Limb (tissue), 2 donors: Measurements from ENCODE around the gene IL18.
"Not testable (repeated sequence)": the region's sequence is repeated elsewhere in the genome, so short reads cannot be mapped to it uniquely, and the experiment has no call there.

ENCODE experiments used
- DNase-seq, 2 donors: peaks; one replicate each; pipeline ENCODE4 v3.0.0-alpha.2; 2016; ENCODE audit errors: extremely low spot score in 2 of 2

IL18 gene

DNA sequence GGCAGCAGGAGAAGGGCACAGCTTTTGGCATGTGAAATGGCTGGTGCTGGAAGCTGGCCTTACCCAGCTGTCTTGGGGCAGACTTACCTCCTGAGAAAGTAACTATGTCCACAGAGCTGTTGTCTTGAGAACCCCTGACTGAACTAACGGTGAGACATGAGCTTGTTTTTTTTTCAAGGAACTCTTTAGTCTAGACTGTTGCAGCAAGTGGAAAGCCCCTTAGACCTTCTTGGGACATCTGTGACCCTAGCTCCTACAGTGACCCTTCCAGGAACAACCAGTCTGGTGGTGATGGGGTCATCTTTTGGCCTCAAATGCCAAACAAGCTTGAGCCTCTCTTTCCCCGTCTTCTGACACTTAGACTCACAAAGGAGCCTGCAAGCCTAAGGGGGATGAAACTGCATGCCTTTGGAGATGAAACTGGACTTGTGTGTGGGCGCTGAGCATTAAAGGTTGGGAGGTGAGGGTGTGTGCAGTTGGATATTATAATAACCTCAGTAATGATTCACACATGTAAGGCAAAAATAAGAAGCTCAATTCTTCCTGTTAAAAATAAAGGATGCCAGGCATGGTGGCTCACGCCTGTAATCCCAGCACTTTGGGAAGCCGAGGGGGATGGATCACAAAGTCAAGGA lies 41.8 kb downstream of the IL18 start:
- DNase-seq = no peak

DNA sequence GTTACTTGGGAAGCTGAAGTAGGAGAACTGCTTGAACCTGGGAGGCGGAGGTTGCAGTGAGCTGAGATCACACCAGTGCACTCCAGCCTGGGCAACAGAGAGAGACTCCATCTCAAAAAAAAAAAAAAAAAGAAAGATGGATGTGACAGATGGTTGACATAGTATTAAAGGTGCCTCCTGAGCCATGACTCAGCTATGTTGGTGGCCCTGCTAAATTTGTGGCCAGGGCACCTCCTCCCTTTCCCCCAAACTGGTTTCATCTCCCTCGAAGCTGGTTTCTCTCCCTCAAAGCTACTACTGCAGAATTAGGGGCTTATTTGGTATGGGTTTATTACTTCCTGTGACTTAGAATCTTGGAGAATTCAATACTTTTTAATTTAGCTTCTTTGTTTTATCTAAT lies 45.7 kb downstream of the IL18 start:
- no peak for DNase-seq

DNA sequence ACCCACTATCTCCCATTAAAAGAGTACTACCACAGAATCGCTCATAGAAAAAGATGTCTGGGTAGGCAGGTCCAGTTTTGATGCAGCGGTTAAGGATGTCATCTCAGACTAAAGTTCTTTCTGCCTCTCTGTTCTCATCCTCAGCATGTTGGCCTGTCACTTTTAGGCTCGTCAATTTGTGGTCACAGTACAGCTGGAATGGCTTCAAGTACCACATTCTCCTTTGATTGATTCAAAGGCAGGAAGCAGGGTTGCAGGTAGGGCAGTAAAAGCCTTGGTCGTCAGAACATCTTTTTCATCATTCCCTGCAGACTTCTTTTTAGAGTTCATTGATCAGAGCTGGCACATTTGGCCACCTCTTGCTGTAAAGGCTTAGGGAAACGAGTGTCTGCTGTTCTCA lies 48.5 kb downstream of the IL18 start:
- DNase-seq = no peak

DNA sequence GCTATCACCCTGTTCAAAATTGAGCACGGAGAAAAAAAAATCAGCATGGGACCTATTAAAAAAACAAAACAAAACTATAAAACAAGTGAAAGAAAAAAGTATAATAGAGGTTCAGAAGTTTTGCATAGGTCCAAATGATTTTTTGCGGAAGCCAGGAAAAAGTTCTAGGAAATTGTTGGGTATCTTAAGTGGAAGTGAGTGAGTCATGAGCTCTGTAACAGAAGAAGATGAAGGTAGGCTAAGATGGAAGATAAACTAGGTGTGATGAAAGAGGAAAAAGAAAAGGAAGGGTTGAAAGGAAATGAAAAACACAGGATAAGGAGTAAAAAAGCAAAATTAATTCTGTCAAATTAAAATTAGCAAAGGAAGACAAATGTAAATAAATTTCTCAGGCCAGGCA lies 49.4 kb downstream of the IL18 start:
- no peak for DNase-seq

DNA sequence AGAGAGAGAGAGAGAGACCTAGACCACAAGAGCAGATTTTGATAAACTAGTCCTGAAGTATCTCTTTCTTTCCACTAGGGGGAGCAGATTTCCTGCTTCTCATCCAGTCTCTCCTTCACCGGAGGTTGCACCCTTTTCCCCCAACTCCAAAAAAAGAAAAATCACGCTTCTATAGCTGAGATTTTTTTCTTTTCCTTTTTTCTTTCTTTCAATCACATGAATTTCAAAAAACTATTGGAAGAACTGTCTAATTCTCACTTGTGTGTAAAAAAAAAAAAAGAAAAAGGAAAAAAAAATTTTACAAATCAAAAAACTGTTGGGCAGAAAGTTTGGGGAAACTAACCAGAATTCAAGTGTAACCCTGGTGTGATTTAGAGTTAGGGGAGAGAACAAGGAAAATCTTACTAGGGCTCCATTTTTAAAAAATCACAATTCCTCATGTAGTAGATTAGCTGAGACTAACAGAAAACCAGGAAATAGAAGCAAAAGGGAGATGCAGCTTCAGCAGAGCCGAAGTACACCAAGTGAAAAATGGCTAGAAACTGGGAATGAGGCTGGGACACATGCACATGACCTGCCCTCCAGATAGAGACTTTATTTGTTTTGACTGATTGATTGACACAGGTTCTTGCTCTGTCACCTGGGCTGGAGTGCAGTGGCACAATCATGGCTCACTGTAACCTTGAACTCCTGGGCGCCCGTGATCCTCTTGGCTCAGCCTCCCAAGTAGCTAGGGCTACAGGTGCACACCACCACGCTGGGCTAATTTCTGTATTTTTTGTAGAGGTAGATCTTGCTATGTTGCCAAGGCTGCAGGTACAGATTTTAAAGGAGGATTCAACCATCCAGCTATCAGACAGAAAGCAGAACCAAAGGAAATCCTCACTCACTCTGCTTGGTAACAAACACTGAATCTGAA lies 50.1 kb downstream of the IL18 start:
- peak in 1 of 2 donors; percentile 85 for DNase-seq

DNA sequence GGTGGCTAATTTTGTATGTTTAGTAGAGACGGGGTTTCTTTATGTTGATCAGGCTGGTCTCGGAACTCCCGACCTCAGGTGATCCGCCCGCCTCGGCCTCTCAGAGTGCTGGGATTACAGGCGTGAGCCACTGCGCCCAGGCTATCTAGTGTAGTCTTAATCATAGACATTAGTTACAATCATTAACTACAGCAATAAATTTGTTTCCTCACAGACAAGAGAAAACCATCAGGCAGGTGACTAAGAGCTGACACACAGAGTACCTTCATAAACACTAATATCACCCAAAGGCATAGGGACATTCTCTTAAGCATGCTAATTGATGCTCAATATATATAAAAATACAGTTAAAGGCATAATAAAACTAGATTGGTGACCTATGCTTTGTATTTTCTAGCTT lies 57.8 kb downstream of the IL18 start:
- no peak for DNase-seq

DNA sequence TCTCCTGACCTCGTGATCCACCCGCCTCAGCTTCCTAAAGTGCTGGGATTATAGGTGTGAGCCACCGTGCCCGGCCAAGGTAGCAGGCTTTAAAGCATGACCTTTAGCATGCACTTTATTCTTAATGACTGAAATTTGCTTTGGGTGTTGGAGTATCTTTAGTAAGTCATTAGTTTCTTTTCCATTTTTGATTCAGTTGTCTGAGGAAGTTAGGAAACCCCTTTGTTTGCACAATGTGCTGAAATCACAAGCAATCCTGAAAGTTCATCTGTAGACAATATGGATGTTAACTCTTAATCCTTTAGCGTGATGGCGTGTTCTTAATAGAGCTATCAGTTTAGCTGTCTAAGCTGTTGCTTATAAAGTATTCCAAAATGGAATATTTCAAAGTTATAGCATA lies 60.4 kb downstream of the IL18 start:
- DNase-seq = no peak

DNA sequence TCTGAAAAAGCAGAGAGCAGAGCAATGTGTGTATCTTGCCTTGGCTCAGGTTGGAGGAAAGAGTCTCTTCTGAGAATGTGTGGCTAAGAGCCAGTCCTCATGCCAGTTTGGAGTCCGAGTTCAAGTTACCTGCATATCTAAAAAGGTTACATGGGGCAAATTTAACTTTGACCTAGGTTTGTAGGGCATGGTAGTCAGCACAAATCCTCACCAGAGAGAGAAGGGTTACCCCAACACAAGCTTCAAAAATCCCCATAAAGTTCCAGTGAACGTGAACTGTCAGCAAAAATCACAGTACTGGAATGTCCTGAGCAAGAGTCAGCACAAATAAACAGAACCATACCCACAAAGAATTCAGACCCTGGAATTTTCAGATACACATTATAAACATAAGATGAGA lies 63.4 kb downstream of the IL18 start:
- no peak for DNase-seq

DNA sequence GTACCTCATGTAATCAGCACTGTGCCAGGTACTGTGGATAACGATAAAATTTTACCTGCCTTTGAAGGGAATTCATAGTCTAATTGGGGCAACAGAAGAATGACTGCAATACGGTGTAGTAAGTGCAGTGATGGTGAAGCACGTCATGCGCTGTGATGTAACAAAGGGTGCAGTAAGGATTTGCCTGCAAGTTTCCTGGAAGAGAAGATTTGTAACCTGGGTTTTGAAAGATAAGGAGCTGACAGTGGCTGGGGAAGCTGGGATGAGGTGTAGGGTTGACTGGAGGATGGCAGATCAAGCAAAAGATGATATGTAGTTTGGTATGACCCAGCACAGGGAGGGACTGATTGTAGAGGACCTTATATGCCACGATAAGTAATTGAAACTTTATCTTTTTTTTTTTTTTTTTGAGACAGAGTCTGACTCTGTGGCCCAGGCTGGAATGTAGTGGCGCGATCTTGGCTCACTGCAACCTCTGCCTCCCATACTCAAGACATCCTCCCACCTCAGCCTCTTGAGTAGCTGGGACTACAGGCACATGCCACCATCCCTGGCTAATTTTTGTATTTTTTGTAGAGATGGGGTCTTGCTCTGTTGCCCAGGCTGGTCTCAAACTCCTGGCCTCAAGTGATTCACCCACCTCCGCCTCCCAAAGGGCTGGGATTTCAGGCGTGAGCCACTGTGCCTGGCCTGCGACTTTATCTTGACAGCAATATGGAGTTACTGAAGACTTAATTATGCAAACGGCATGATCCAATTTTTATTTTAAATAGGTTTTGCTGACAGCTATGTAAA lies 66.0 kb downstream of the IL18 start:
- no peak for DNase-seq

DNA sequence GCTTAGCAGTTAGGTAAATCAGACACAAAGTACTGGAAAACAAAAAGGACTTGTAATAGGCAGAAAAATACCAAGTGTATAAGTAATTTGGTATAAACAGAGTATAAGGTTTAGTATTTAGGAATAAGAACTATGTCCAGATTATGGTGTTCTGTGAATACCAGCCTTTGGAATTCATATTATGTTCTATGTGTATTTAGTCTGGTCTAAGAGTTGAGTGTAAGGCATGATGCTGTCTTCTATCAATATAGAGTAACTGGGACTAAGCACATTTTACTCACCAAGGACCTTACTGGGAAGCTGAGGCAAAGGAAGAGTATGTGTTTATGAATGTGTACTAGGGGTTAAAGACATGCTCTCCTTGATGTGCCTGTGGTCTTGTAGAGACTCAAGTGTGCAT lies 67.7 kb downstream of the IL18 start:
- DNase-seq = no peak

DNA sequence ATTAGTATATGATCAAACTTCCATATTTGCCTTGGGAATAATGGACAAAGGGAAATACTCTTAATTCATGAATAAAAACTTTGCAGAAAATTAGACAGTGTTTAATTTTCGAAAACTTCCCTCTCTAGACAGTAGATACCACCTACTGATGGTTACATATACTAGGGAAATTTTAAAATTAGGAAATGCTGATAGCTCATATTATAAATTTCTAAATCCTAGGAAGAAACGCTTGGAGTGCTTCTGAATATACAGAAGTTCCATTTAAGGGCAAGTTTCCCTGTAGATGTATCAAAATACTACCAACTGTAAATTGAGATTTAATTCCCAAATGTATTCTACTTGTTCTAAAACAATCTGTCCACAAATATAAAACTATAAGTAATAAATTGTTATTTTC lies 68.6 kb downstream of the IL18 start:
- not testable (repeated sequence) for DNase-seq
